Liver (tissue), 9 donors: ENCODE measurements around the gene LPAR1. TPM values are rescaled to one million over a fixed set of nuclear protein-coding genes. Genes with fewer than 3 reads are reported as not detected.

ENCODE experiments used
- DNase-seq: peaks from one replicate; pipeline ENCODE4 v3.0.0-alpha.2; 2017; ENCODE audit warnings: low spot score
- H3K27ac ChIP-seq, 2 donors: one replicate each; pipeline ENCODE4 v1.7.0; 2013; ENCODE audit warnings: inconsistent platforms in 2 of 2, low read length in 2 of 2, control low read depth in 1 of 2, low read depth in 1 of 2, mild to moderate bottlenecking in 1 of 2
- H3K27me3 ChIP-seq, 4 donors: one replicate each; pipeline versions ENCODE4 v1.6.1 to v1.7.0; 2013; ENCODE audit warnings: low read length in 3 of 4, inconsistent platforms in 1 of 4, mild to moderate bottlenecking in 1 of 4, moderate library complexity in 1 of 4; ENCODE audit not compliant: control insufficient read depth in 4 of 4, insufficient read depth in 4 of 4
- H3K36me3 ChIP-seq, 4 donors: one replicate each; pipeline versions ENCODE4 v1.6.1 to v1.7.0; 2013; ENCODE audit warnings: low read length in 3 of 4, mild to moderate bottlenecking in 3 of 4, low read depth in 1 of 4, moderate library complexity in 1 of 4; ENCODE audit not compliant: control insufficient read depth in 4 of 4, insufficient read depth in 3 of 4
- H3K4me1 ChIP-seq, 4 donors: one replicate each; pipeline versions ENCODE4 v1.6.1 to v1.7.0; 2013; ENCODE audit warnings: low read length in 3 of 4, mild to moderate bottlenecking in 3 of 4, moderate library complexity in 1 of 4; ENCODE audit not compliant: control insufficient read depth in 4 of 4, insufficient read depth in 4 of 4
- H3K4me3 ChIP-seq, 3 donors: one replicate each; pipeline versions ENCODE4 v1.6.1 to v1.7.0; 2013; ENCODE audit warnings: low read length in 3 of 3, control low read depth in 1 of 3, low read depth in 1 of 3, mild to moderate bottlenecking in 1 of 3
- H3K9ac ChIP-seq, 2 donors: one replicate each; pipeline ENCODE4 v1.7.0; 2013; ENCODE audit warnings: low read length in 2 of 2, mild to moderate bottlenecking in 2 of 2, moderate library complexity in 2 of 2, control low read depth in 1 of 2, low read depth in 1 of 2
- H3K9me3 ChIP-seq, 4 donors: one replicate each; pipeline versions ENCODE4 v1.6.1 to v1.7.0; 2013; ENCODE audit warnings: low read length in 3 of 4; ENCODE audit not compliant: control insufficient read depth in 4 of 4
- ATF3 ChIP-seq: IDR thresholded peaks from 2 replicates; pipeline ENCODE4 v1.6.1; 2016; ENCODE audit warnings: antibody characterized with exemption
- CTCF ChIP-seq: fragments of 150-350 bp; IDR thresholded peaks from 2 replicates; pipeline ENCODE4 v1.5.1; 2017; ENCODE audit warnings: improper control_type of control experiment, low read depth, low read length; ENCODE audit not compliant: missing input control
- EGR1 ChIP-seq, 2 donors: IDR thresholded peaks; 2 replicates each; pipeline ENCODE4 v1.6.1; 2016 to 2018; ENCODE audit warnings: antibody characterized with exemption in 2 of 2, low read depth in 2 of 2
- FOXA1 ChIP-seq: IDR thresholded peaks from 2 replicates; pipeline ENCODE4 v1.6.1; 2016; ENCODE audit warnings: antibody characterized with exemption
- FOXA2 ChIP-seq: IDR thresholded peaks from 2 replicates; pipeline ENCODE4 v1.6.1; 2016; ENCODE audit warnings: antibody characterized with exemption
- GABPA ChIP-seq, 2 donors: IDR thresholded peaks in 1 of 2; conservative IDR thresholded peaks in 1 of 2; 2 replicates each; pipeline ENCODE4 v1.6.1; 2016; ENCODE audit warnings: antibody characterized with exemption in 2 of 2, mild to moderate bottlenecking in 1 of 2, moderate library complexity in 1 of 2
- HNF4A ChIP-seq, 2 donors: conservative IDR thresholded peaks; 2 replicates each; pipeline ENCODE4 v1.6.1; 2016; ENCODE audit warnings: antibody characterized with exemption in 2 of 2, mild to moderate bottlenecking in 2 of 2
- HNF4G ChIP-seq: IDR thresholded peaks from 2 replicates; pipeline ENCODE4 v1.6.1; 2016; ENCODE audit warnings: antibody characterized with exemption
- JUND ChIP-seq, 2 donors: IDR thresholded peaks; 2 replicates each; pipeline ENCODE4 v1.6.1; 2016; ENCODE audit warnings: antibody characterized with exemption in 2 of 2
- NR2F2 ChIP-seq: IDR thresholded peaks from 2 replicates; pipeline ENCODE4 v1.6.1; 2016; ENCODE audit warnings: antibody characterized with exemption
- RAD21 ChIP-seq, 2 donors: IDR thresholded peaks; 2 replicates each; pipeline ENCODE4 v1.6.1; 2016; ENCODE audit warnings: antibody characterized with exemption in 2 of 2, mild to moderate bottlenecking in 2 of 2
- REST ChIP-seq: IDR thresholded peaks from 2 replicates; pipeline ENCODE4 v1.6.1; 2016; ENCODE audit warnings: antibody characterized with exemption, mild to moderate bottlenecking
- RXRA ChIP-seq, 2 donors: IDR thresholded peaks; 2 replicates each; pipeline ENCODE4 v1.6.1; 2017 to 2018; ENCODE audit warnings: antibody characterized with exemption in 2 of 2, mild to moderate bottlenecking in 1 of 2
- SP1 ChIP-seq: IDR thresholded peaks from 2 replicates; pipeline ENCODE4 v1.6.1; 2018; ENCODE audit warnings: antibody characterized with exemption, mild to moderate bottlenecking
- TAF1 ChIP-seq: conservative IDR thresholded peaks from 2 replicates; pipeline ENCODE4 v1.6.1; 2016; ENCODE audit warnings: antibody characterized with exemption, mild to moderate bottlenecking
- YY1 ChIP-seq: IDR thresholded peaks from 2 replicates; pipeline ENCODE4 v1.6.1; 2016; ENCODE audit warnings: antibody characterized with exemption, mild to moderate bottlenecking
- ZBTB33 ChIP-seq: IDR thresholded peaks from 2 replicates; pipeline ENCODE4 v1.6.1; 2016; ENCODE audit warnings: antibody characterized with exemption
- WGBS: extraction: QIAGEN DNeasy Blood & Tissue Kit; methylation state at CpG from one replicate; pipeline ENCODE4 v1.1.7; 2013; 5-methylcytosine and 5-hydroxymethylcytosine counted together
- polyA plus RNA-seq, 2 donors: library from polyadenylated mRNA; stranded (reverse) in 1 of 2; unstranded in 1 of 2; fragments of 200-250 nt in 1 of 2; fragments of >200 nt in 1 of 2; fragmentation: Nextera tagmentation in 1 of 2; extraction: Ambion mirVana in 1 of 2; gene quantifications; one replicate each; pipeline versions ENCODE4 v1.2.1 to v1.2.3, GENCODE V29; 2013 to 2015
- total RNA-seq, 2 donors: library from RNA; depleted of rRNA; stranded (reverse); fragments of >200 nt; gene quantifications; one replicate each; pipeline ENCODE4 v1.2.3, GENCODE V29; 2014
- TF ChIP-seq, protein P1 (sequence below): IDR thresholded peaks from 2 replicates; pipeline ENCODE4 v1.6.1; 2016; ENCODE audit warnings: antibody characterized with exemption
- donor health status: healthy.
- donor health status: healthy.
- donor health status: healthy.
- donor health status: healthy.
- donor health status: healthy.

LPAR1 gene
- total and polyA plus RNA-seq, 4 donors = 0.51 to 3.6 (median 1.1) TPM

DNA sequence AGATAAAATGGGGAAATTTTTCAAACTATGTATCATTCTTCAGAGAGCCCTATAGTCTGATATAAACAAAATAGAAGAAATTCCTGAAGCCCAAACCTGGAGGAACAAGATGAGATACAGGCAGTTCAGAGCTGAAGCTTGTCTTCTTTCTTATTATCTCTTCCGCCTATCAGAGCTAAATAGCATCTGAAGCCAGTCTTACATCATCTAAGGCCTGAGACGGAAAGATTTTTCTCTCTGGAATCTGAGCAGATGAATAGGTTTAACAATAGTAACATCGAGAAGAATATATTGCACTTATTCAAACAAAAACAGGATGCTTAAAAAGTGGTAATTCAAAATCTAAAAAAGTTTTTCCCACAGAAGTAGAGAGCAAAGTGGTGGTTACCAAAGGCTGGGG is 59.8 kb downstream of the LPAR1 start:
- no peaks in the 10 kb centered on the region for H3K4me1 ChIP-seq
- H3K27ac ChIP-seq = no peak overlapping the region
- H3K4me3 ChIP-seq = no peak overlapping the region
- no peak overlapping the region for H3K9ac ChIP-seq
- no peaks in the 10 kb centered on the region for H3K27me3 ChIP-seq
- H3K36me3 ChIP-seq = no peaks in the 10 kb centered on the region
- 87% methylated on average over 3 of the region's 3 CpGs for WGBS
- DNase-seq = no peak
- TF ChIP-seq CTCF (no peak), RXRA (IDR thresholded peaks at IDR 0.05) (no peak), ATF3 (no peak), YY1 (no peak), RAD21 (IDR thresholded peaks at IDR 0.05) (no peak), NR2F2 (no peak), HNF4G (no peak), FOXA2 (no peak), SP1 (no peak), TAF1 (no peak), JUND (IDR thresholded peaks at IDR 0.05) (no peak), REST (no peak), ZBTB33 (no peak), FOXA1 (no peak), EGR1 (IDR thresholded peaks at IDR 0.05; ENCODE audit: low read depth in 2 of 2) (no peak), GABPA (IDR thresholded peaks at IDR 0.05 in 1 of 2, conservative IDR thresholded peaks at IDR 0.05 in 1 of 2) (no peak), HNF4A (conservative IDR thresholded peaks at IDR 0.05) (no peak)
- TF ChIP-seq, protein P1, sequence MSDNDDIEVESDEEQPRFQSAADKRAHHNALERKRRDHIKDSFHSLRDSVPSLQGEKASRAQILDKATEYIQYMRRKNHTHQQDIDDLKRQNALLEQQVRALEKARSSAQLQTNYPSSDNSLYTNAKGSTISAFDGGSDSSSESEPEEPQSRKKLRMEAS = no peak
- H3K9me3 ChIP-seq = no peaks in the 10 kb centered on the region
